Activated naive CD8-positive, alpha-beta T cell treated with anti-CD3 and anti-CD28 coated beads, Interleukin-2, amount 50 U/mL, for 24 hours (primary cell): Measurements from ENCODE around the gene OPCML.

Experiments
- ATAC-seq: fragments of 150-1000 bp; cut with Tn5 transposase; one replicate; pipeline ENCODE4 v1.10.0; 2021
- DNase-seq: peaks from one replicate; pipeline ENCODE4 v3.0.0; 2021
- H3K27ac Mint-ChIP-seq: one replicate; pipeline ENCODE4 v1.8.0; 2021; ENCODE audit warnings: mild to moderate bottlenecking, mixed read lengths
- H3K27me3 Mint-ChIP-seq: one replicate; pipeline ENCODE4 v1.8.0; 2021; ENCODE audit warnings: mixed read lengths
- H3K36me3 Mint-ChIP-seq: one replicate; pipeline ENCODE4 v1.8.0; 2021; ENCODE audit warnings: low read depth, mixed read lengths
- H3K4me1 Mint-ChIP-seq: one replicate; pipeline ENCODE4 v1.8.0; 2021; ENCODE audit warnings: mixed read lengths
- H3K4me3 Mint-ChIP-seq: one replicate; pipeline ENCODE4 v1.8.0; 2021; ENCODE audit warnings: mild to moderate bottlenecking, moderate library complexity, mixed read lengths
- H3K9me3 Mint-ChIP-seq: one replicate; pipeline ENCODE4 v1.8.0; 2021; ENCODE audit warnings: mixed read lengths

The OPCML gene

GRCh38 chr11:132717824-132718223, 814.5 kb downstream of the OPCML start:
- H3K27ac Mint-ChIP-seq = no peak overlapping the region

DNA sequence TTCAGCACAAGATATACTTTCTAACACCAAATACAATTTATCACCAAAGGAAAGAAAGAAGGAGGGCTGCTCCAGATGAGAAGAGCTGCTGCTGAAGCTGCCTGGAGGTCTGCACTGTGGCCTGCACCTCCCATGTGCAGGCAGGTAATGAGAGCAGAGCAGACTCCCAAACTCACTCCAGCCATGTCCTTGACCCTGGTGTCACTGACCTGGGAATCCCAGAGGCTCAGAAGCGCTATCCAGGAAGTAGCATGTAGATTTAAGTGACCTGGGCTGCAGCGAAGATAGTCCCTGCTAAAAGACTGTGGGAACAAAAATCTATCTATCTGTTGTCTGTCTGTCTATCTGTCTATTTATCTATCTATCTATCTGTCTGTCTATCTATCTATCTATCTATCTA, 816.3 kb downstream of the OPCML start:
- Mint-ChIP-seq H3K4me1 (peaks cover 27% of the 10 kb centered on the region), H3K36me3 (no peaks in the 10 kb centered on the region), H3K9me3 (no peaks in the 10 kb centered on the region), H3K27me3 (no peaks in the 10 kb centered on the region), H3K4me3 (no peak overlapping the region), H3K27ac (no peak overlapping the region)
- DNase-seq (no peak), ATAC-seq (no peak)

More at GRCh38 chr11:132717824-132718223, 814.5 kb downstream of the OPCML start:
- DNase-seq (no peak), ATAC-seq (no peak)
- Mint-ChIP-seq H3K4me1 (peaks cover 30% of the 10 kb centered on the region), H3K27me3 (no peaks in the 10 kb centered on the region), H3K36me3 (no peaks in the 10 kb centered on the region), H3K4me3 (no peak overlapping the region), H3K9me3 (no peaks in the 10 kb centered on the region)

- H3K36me3 Mint-ChIP-seq = no peaks in the 10 kb centered on the region
- H3K27me3 Mint-ChIP-seq = peaks cover 1% of the 10 kb centered on the region
- H3K27ac Mint-ChIP-seq = no peak overlapping the region
- H3K4me1 Mint-ChIP-seq = peaks cover 23% of the 10 kb centered on the region
- no peak for ATAC-seq
- no peaks in the 10 kb centered on the region for H3K9me3 Mint-ChIP-seq
- DNase-seq = no peak
- no peak overlapping the region for H3K4me3 Mint-ChIP-seq
These were observed 817.4 kb downstream of the OPCML start for GRCh38 chr11:132714859-132715440.

DNA sequence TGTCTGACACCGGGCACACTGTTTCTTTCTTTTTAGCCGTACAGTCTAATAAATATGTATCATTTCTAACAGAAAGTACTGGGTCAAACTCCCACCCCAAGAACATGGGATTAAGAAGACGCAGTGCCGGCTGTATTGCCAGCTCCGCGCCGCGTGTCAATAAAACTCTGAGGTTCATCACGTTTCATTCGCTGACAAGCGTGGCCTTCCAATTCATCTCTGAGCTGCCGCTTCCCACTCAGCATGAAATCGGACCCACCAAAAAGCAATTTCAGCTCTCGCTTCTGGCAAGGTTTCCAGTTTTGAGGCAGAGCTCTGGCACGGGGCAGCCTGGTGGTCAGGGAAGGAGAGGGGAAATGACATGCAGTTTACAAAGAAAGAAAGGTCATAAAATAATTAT, 819.8 kb downstream of the OPCML start:
- Mint-ChIP-seq H3K4me1 (peaks cover 7% of the 10 kb centered on the region), H3K36me3 (no peaks in the 10 kb centered on the region), H3K27ac (no peak overlapping the region), H3K9me3 (no peaks in the 10 kb centered on the region), H3K4me3 (no peak overlapping the region), H3K27me3 (peaks cover 1% of the 10 kb centered on the region)
- no peak for ATAC-seq
- DNase-seq = no peak

GRCh38 chr11:132704781-132705375, 827.4 kb downstream of the OPCML start:
- peaks cover 22% of the 10 kb centered on the region for H3K9me3 Mint-ChIP-seq
- DNase-seq (no peak), ATAC-seq (no peak)
- H3K27me3 Mint-ChIP-seq = peaks cover 2% of the 10 kb centered on the region
- H3K36me3 Mint-ChIP-seq = no peaks in the 10 kb centered on the region
- no peak overlapping the region for H3K4me3 Mint-ChIP-seq
- H3K27ac Mint-ChIP-seq = no peak overlapping the region
- peaks cover 7% of the 10 kb centered on the region for H3K4me1 Mint-ChIP-seq

GRCh38 chr11:132692891-132693290, 839.4 kb downstream of the OPCML start:
- Mint-ChIP-seq H3K4me1 (no peaks in the 10 kb centered on the region), H3K9me3 (no peaks in the 10 kb centered on the region), H3K4me3 (no peak overlapping the region), H3K27me3 (no peaks in the 10 kb centered on the region), H3K36me3 (no peaks in the 10 kb centered on the region), H3K27ac (no peak overlapping the region)
- ATAC-seq (no peak), DNase-seq (no peak)

DNA sequence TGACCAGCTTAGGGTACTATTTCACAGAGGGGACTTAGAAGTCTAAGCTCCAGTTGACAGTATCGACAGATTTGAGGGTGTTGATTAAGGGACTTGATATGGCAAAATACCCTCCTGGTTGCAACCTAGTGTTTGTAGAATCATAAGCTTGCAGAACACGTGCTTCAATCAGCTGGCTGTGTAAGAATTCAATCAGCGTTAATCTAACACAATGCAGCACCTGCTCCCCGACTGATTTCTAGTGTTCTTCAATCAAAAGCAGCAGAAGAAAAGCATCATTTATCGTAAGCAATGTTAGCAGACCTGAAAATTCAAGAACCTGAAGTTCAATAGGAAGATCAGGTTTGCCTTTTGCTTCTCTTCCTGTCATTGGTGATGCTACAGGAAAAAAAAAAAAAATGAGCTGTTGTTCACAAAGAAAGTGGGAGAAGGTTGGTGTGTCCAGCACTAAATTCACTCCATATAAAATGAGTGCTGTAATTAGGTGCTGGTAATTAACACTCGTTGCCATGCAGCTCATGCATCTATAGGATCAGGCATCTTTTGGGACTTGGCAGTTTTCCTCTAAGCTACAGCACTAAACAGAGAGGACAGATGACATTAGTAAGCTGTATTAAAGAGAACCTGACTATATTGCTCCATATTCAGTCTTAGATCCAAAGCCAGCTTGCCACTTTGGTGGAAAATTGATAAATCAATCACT, 840.3 kb downstream of the OPCML start:
- Mint-ChIP-seq H3K9me3 (no peaks in the 10 kb centered on the region), H3K27ac (no peak overlapping the region), H3K4me1 (no peaks in the 10 kb centered on the region), H3K36me3 (no peaks in the 10 kb centered on the region), H3K27me3 (no peaks in the 10 kb centered on the region), H3K4me3 (no peak overlapping the region)
- DNase-seq (no peak), ATAC-seq (no peak)

GRCh38 chr11:132686886-132687285, 845.4 kb downstream of the OPCML start:
- ATAC-seq (no peak), DNase-seq (no peak)
- Mint-ChIP-seq H3K36me3 (no peaks in the 10 kb centered on the region), H3K27me3 (peaks cover 1% of the 10 kb centered on the region), H3K4me3 (no peak overlapping the region), H3K9me3 (no peaks in the 10 kb centered on the region), H3K4me1 (peaks cover 6% of the 10 kb centered on the region), H3K27ac (no peak overlapping the region)

DNA sequence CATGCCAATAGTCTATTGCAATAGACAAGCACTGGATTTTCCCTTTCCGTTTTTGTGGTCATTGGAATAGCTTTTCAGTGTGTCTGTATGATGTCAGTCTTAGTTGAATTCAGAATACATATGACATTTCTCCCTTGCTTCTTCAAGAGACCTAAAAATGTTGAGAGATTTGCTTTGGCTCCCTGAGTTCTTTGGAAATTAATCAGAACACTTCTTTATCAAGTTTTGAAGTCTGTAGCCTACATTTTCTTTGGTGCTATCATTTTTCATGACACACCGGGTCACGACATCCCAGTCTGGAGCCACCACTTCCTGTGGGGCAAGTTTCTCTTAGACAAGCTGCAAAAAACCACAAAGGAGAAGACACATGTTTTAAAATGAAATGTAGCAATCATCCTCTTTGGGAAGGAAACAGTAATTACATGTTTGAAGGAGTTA, 847.1 kb downstream of the OPCML start:
- Mint-ChIP-seq H3K9me3 (no peaks in the 10 kb centered on the region), H3K36me3 (no peaks in the 10 kb centered on the region), H3K4me1 (peaks cover 6% of the 10 kb centered on the region), H3K27ac (no peak overlapping the region), H3K27me3 (peaks cover 1% of the 10 kb centered on the region), H3K4me3 (no peak overlapping the region)
- ATAC-seq (no peak), DNase-seq (peak; percentile 1)

DNA sequence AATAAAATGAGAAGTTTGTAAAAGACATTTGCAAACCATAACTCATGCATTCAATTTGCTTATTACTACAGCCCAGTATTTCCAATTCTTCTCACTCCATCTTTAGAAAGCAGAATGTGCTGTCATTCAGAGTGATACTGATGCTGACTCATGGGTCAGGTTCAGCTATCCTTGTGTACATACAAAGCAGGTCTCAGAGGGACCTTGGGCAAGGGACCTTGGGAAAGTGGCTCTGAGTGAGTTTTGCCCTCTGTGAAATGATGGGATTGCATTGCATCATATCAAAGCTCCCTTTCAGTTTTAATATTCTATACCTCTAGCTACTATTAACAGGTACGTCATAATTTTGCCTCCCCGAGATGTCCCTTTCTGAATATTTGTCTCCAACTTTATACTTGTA, 848.7 kb downstream of the OPCML start:
- ATAC-seq (no peak), DNase-seq (no peak)
- Mint-ChIP-seq H3K4me1 (peaks cover 6% of the 10 kb centered on the region), H3K27ac (no peak overlapping the region), H3K36me3 (no peaks in the 10 kb centered on the region), H3K27me3 (peaks cover 1% of the 10 kb centered on the region), H3K4me3 (no peak overlapping the region), H3K9me3 (no peaks in the 10 kb centered on the region)

DNA sequence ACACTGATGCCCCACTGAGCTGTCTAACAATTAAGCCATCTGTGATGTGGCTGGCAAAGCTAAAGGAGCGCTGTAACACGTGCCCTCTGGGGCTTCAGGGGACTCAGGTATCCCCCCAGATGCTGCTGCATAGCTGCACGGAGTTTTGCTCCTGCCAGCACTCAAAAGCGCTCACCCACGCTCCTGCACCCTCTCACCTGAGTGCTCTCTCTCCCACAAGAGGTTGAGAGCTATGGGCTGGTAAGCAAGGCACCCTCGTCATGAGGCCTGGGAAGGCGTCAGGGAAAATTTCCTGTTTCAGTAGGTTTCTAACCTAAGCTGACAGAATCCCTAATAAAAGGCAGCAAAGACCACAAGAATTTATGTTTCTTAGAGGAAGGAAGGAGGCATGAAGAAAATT, 850.3 kb downstream of the OPCML start:
- no peak for DNase-seq
- H3K9me3 Mint-ChIP-seq = no peaks in the 10 kb centered on the region
- H3K27ac Mint-ChIP-seq = no peak overlapping the region
- H3K4me1 Mint-ChIP-seq = peaks cover 6% of the 10 kb centered on the region
- peaks cover 1% of the 10 kb centered on the region for H3K27me3 Mint-ChIP-seq
- no peak for ATAC-seq
- H3K36me3 Mint-ChIP-seq = no peaks in the 10 kb centered on the region
- no peak overlapping the region for H3K4me3 Mint-ChIP-seq

GRCh38 chr11:132680584-132680983, 851.7 kb downstream of the OPCML start:
- H3K27ac Mint-ChIP-seq = no peak overlapping the region
- H3K9me3 Mint-ChIP-seq = no peaks in the 10 kb centered on the region
- peaks cover 1% of the 10 kb centered on the region for H3K27me3 Mint-ChIP-seq
- DNase-seq (no peak), ATAC-seq (no peak)
- no peak overlapping the region for H3K4me3 Mint-ChIP-seq
- H3K36me3 Mint-ChIP-seq = no peaks in the 10 kb centered on the region
- peaks cover 6% of the 10 kb centered on the region for H3K4me1 Mint-ChIP-seq

DNA sequence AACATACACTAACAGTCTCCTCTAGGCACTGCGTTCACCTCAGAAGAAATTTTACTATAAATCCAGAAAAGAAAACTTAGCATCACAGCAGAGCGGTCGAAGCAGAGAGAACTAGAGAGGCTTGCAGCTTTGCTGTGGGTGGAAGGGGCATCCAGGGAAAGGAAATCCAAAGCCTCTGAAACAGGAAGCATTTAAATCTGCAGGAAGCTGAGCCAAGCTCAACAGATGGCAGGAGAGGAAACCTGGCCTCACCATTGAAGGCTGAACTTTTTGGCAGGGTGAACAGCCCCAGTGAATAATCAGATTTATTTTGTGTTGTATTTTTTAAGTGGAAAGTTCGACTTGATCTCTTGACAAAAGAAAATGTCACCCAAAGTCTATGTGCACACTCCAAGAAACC, 858.1 kb downstream of the OPCML start:
- no peaks in the 10 kb centered on the region for H3K9me3 Mint-ChIP-seq
- H3K4me3 Mint-ChIP-seq = no peak overlapping the region
- H3K27me3 Mint-ChIP-seq = no peaks in the 10 kb centered on the region
- no peak for DNase-seq
- H3K36me3 Mint-ChIP-seq = no peaks in the 10 kb centered on the region
- no peaks in the 10 kb centered on the region for H3K4me1 Mint-ChIP-seq
- H3K27ac Mint-ChIP-seq = no peak overlapping the region
- no peak for ATAC-seq

GRCh38 chr11:132671851-132672370, 860.4 kb downstream of the OPCML start:
- H3K4me1 Mint-ChIP-seq = no peaks in the 10 kb centered on the region
- no peak overlapping the region for H3K4me3 Mint-ChIP-seq
- no peaks in the 10 kb centered on the region for H3K9me3 Mint-ChIP-seq
- no peak for DNase-seq
- H3K36me3 Mint-ChIP-seq = no peaks in the 10 kb centered on the region
- no peak for ATAC-seq
- H3K27me3 Mint-ChIP-seq = no peaks in the 10 kb centered on the region
- H3K27ac Mint-ChIP-seq = no peak overlapping the region
